ENCODE results near the gene TMTC3. TPM values are rescaled to one million over a fixed set of nuclear protein-coding genes. Genes with fewer than 3 reads are reported as not detected.

Gene TMTC3
- total RNA-seq, 4 donors from 2014 or later, result 23.3 to 60.9 (median 32.8) TPM

- Histone ChIP-seq H3K4me1 (peaks cover 0 to 21% (median 4%) of the 10 kb centered on the region in 3 donors), H3K27me3 (no peaks in the 10 kb centered on the region), H3K36me3 (no peaks in the 10 kb centered on the region), H3K4me3 (no peak overlapping the region), H3K9me3 (no peaks in the 10 kb centered on the region), H3K27ac (no peak overlapping the region)
- 33 to 61% methylated on average over 2 of the region's 2 CpGs for WGBS, 2 donors
- TF ChIP-seq CTCF (IDR thresholded peaks at IDR 0.05), result no peak
- TF ChIP-seq POLR2A (IDR thresholded peaks at IDR 0.05), result no peak
- intact Hi-C loops (cut with DNase I), result no loop called here
- DNase-seq, result no peak
Observed at GRCh38 chr12:88247241-88247643, 105.1 kb downstream of the TMTC3 start.

GRCh38 chr12:88248606-88249005 is 106.5 kb downstream of the TMTC3 start:
- WGBS, 2 donors, result 89 to 94% methylated on average over 1 of the region's 1 CpG
- TF ChIP-seq POLR2A (IDR thresholded peaks at IDR 0.05) (no peak), CTCF (IDR thresholded peaks at IDR 0.05) (no peak)
- intact Hi-C loops (cut with DNase I), result no loop called here
- no peaks in the 10 kb centered on the region for H3K36me3 ChIP-seq
- H3K4me3 ChIP-seq, result no peak overlapping the region
- H3K9me3 ChIP-seq, result no peaks in the 10 kb centered on the region
- peaks cover 0 to 21% (median 0%) of the 10 kb centered on the region in 3 donors for H3K4me1 ChIP-seq
- no peak for DNase-seq
- no peak overlapping the region for H3K27ac ChIP-seq
- no peaks in the 10 kb centered on the region for H3K27me3 ChIP-seq

Other genes starting within 250 kb of the TMTC3 start
- gene C12orf50, start 112.9 kb upstream of the TMTC3 start, total RNA-seq, result not detected
- gene CEP290, start 219 bp upstream of the TMTC3 start, total RNA-seq, result 10 to 100 TPM in 1 of 4 donors, 1 to 10 TPM in 2, under 1 TPM in 1; 0.72 to 15.8 (median 4.3) TPM